HepG2 (cell line): ENCODE data around the gene CTNNA1. TPM values are rescaled to one million over a fixed set of nuclear protein-coding genes. Genes with fewer than 3 reads are reported as not detected.

Experiments
- CBFB ChIP-seq: sonication (generic); formaldehyde crosslinking; IDR thresholded peaks from 2 replicates; pipeline ENCODE4 v1.4.0; 2020; ENCODE audit warnings: missing genetic modification reagents
- CHCHD3 ChIP-seq: sonication (generic); formaldehyde crosslinking; IDR thresholded peaks from 2 replicates; pipeline ENCODE4 v1.8.0; 2022; ENCODE audit warnings: mild to moderate bottlenecking, missing genetic modification reagents, moderate library complexity
- CREB3 ChIP-seq: sonication (generic); formaldehyde crosslinking; IDR thresholded peaks from 2 replicates; pipeline ENCODE4 v1.5.0; 2020; ENCODE audit warnings: missing genetic modification reagents
- DR1 ChIP-seq: sonication (generic); formaldehyde crosslinking; IDR thresholded peaks from 2 replicates; pipeline ENCODE4 v1.8.0; 2021; ENCODE audit warnings: mild to moderate bottlenecking, missing genetic modification reagents, inconsistent platforms
- GLMP ChIP-seq: sonication (generic); formaldehyde crosslinking; IDR thresholded peaks from 2 replicates; pipeline ENCODE4 v1.9.0; 2021; ENCODE audit warnings: missing genetic modification reagents, mild to moderate bottlenecking, borderline replicate concordance
- GTF3A ChIP-seq: sonication (generic); formaldehyde crosslinking; conservative IDR thresholded peaks from 2 replicates; pipeline ENCODE4 v1.4.0; 2020; ENCODE audit warnings: mild to moderate bottlenecking, missing genetic modification reagents
- HNF1B ChIP-seq: sonication (generic); formaldehyde crosslinking; IDR thresholded peaks from 2 replicates; pipeline ENCODE4 v1.5.1; 2020; ENCODE audit warnings: mild to moderate bottlenecking, moderate library complexity, missing genetic modification reagents
- PAF1 ChIP-seq: IDR thresholded peaks from 2 replicates; pipeline ENCODE4 v1.6.1; 2016; ENCODE audit warnings: missing genetic modification reagents, missing compliant biosample characterization
- RFXANK ChIP-seq: IDR thresholded peaks from 2 replicates; pipeline ENCODE4 v1.6.1; 2016
- SNAI1 ChIP-seq: sonication (generic); formaldehyde crosslinking; IDR thresholded peaks from 2 replicates; pipeline ENCODE4 v1.5.0; 2020; ENCODE audit warnings: mild to moderate bottlenecking, missing genetic modification reagents, borderline replicate concordance
- UBTF ChIP-seq: sonication (generic); formaldehyde crosslinking; IDR thresholded peaks from 2 replicates; pipeline ENCODE4 v1.4.0; 2020; ENCODE audit warnings: mild to moderate bottlenecking, missing genetic modification reagents
- ZBTB46 ChIP-seq: sonication (generic); formaldehyde crosslinking; IDR thresholded peaks from 2 replicates; pipeline ENCODE4 v1.4.0; 2020; ENCODE audit warnings: mild to moderate bottlenecking, missing genetic modification reagents, borderline replicate concordance
- ZNF337 ChIP-seq: sonication (generic); formaldehyde crosslinking; IDR thresholded peaks from 2 replicates; pipeline ENCODE4 v1.5.1; 2020; ENCODE audit warnings: missing genetic modification reagents, low read depth, mild to moderate bottlenecking, borderline replicate concordance
- ZNF33A ChIP-seq: sonication (generic); formaldehyde crosslinking; IDR thresholded peaks from 2 replicates; pipeline ENCODE4 v1.5.1; 2020; ENCODE audit warnings: missing genetic modification reagents, mild to moderate bottlenecking, moderate library complexity, borderline replicate concordance
- ZNF343 ChIP-seq: sonication (generic); formaldehyde crosslinking; IDR thresholded peaks from 2 replicates; pipeline ENCODE4 v1.4.0; 2020; ENCODE audit warnings: mild to moderate bottlenecking, missing genetic modification reagents
- ZNF550 ChIP-seq: sonication (generic); formaldehyde crosslinking; IDR thresholded peaks from 2 replicates; pipeline ENCODE4 v1.4.0; 2020; ENCODE audit warnings: mild to moderate bottlenecking, missing genetic modification reagents, borderline replicate concordance
- polyA plus RNA-seq, 8 experiments: library from polyadenylated mRNA; depleted of rRNA in 3 of 8; stranded (reverse) in 7 of 8; unstranded in 1 of 8; fragments of >200 nt; fragmentation: Illumina TruSeq in 4 of 8; extraction: Trizol in 4 of 8; gene quantifications; 2 replicates each; pipeline versions ENCODE4 v1.2.1 to v1.2.3, GENCODE V29; 2011 to 2016; ENCODE audit warnings: low read depth in 4 of 8, missing spikeins in 1 of 8, mixed read lengths in 1 of 8; ENCODE audit not compliant: insufficient read depth in 1 of 8
- total RNA-seq, 5 experiments: library from RNA; depleted of rRNA; stranded (reverse); fragments of >200 nt; fragmentation: Illumina TruSeq; extraction: Trizol; gene quantifications; 2 replicates each; pipeline ENCODE4 v1.2.3, GENCODE V29; 2016; ENCODE audit warnings: low read depth in 1 of 5

The CTNNA1 gene
- total and polyA plus RNA-seq, 2 of the 13 experiments (the other 11 are each of a cell fraction or from before 2014, with no cell fraction given) = 66.8 to 162 TPM

- TF ChIP-seq ZNF337 (CRISPR knock-in tag) = no peak
- no peak for TF ChIP-seq RFXANK (CRISPR knock-in tag)
- TF ChIP-seq DR1 (CRISPR knock-in tag) = no peak
- TF ChIP-seq PAF1 (CRISPR knock-in tag) = no peak
- no peak for TF ChIP-seq ZBTB46
- no peak for TF ChIP-seq GTF3A (CRISPR knock-in tag)
- TF ChIP-seq CHCHD3 (CRISPR knock-in tag) = no peak
- no peak for TF ChIP-seq CREB3 (CRISPR knock-in tag)
- no peak for TF ChIP-seq HNF1B (CRISPR knock-in tag)
- no peak for TF ChIP-seq UBTF (CRISPR knock-in tag)
- TF ChIP-seq ZNF343 (CRISPR knock-in tag) = no peak
- no peak for TF ChIP-seq GLMP (CRISPR knock-in tag)
- no peak for TF ChIP-seq ZNF550 (CRISPR knock-in tag)
- TF ChIP-seq SNAI1 (CRISPR knock-in tag) = no peak
- no peak for TF ChIP-seq ZNF33A
- TF ChIP-seq CBFB (CRISPR knock-in tag) = 0 out of 2 replicates have a peak, but pooled peaks have one; percentile 20
Measured at GRCh38 chr5:138725818-138726416, 27.3 kb upstream of the CTNNA1 start (continued).
